ENCODE measurements around the gene CASZ1. TPM values are rescaled to one million over a fixed set of nuclear protein-coding genes. Genes with fewer than 3 reads are reported as not detected.

CASZ1 gene
- total RNA-seq, 1 donor from 2014 or later: 26.1 TPM

GRCh38 chr1:10691740-10692125 is 104.7 kb downstream of the CASZ1 start:
- H3K36me3 ChIP-seq (ENCODE audit: control insufficient read depth in 3 of 3, insufficient read depth in 3 of 3, low read length in 3 of 3): peaks cover 0 to 3% (median 0%) of the 10 kb centered on the region in 3 donors

GRCh38 chr1:10691075-10691739 is 105.2 kb downstream of the CASZ1 start:
- H3K9me3 ChIP-seq (ENCODE audit: control insufficient read depth in 3 of 3, low read length in 3 of 3): no peaks in the 10 kb centered on the region
- H3K27ac ChIP-seq (ENCODE audit: low read depth, low read length): no peak overlapping the region
- no peak overlapping the region for H3K9ac ChIP-seq (ENCODE audit: low read depth in 1 of 3, low read length in 3 of 3)
- H3K4me1 ChIP-seq (ENCODE audit: control insufficient read depth in 3 of 3, insufficient read depth in 3 of 3, low read length in 3 of 3): peaks cover 67 to 75% (median 73%) of the 10 kb centered on the region in 3 donors
- no peak overlapping the region for H3K4me3 ChIP-seq (ENCODE audit: low read length in 3 of 3)
- H3K27me3 ChIP-seq (ENCODE audit: control insufficient read depth in 3 of 3, insufficient read depth in 3 of 3, low read length in 3 of 3): no peaks in the 10 kb centered on the region
- peaks cover 0 to 3% (median 0%) of the 10 kb centered on the region in 3 donors for H3K36me3 ChIP-seq (ENCODE audit: control insufficient read depth in 3 of 3, insufficient read depth in 3 of 3, low read length in 3 of 3)

More at GRCh38 chr1:10691740-10692125, 104.7 kb downstream of the CASZ1 start:
- H3K4me1 ChIP-seq (ENCODE audit: control insufficient read depth in 3 of 3, insufficient read depth in 3 of 3, low read length in 3 of 3): peaks cover 67 to 75% (median 73%) of the 10 kb centered on the region in 3 donors
- no peak overlapping the region for H3K4me3 ChIP-seq (ENCODE audit: low read length in 3 of 3)
- H3K9me3 ChIP-seq (ENCODE audit: control insufficient read depth in 3 of 3, low read length in 3 of 3): no peaks in the 10 kb centered on the region
- peak overlapping the region in 1 of 3 donors; percentile 1 for H3K9ac ChIP-seq (ENCODE audit: low read depth in 1 of 3, low read length in 3 of 3)
- H3K27me3 ChIP-seq (ENCODE audit: control insufficient read depth in 3 of 3, insufficient read depth in 3 of 3, low read length in 3 of 3): no peaks in the 10 kb centered on the region
- no peak overlapping the region for H3K27ac ChIP-seq (ENCODE audit: low read depth, low read length)

GRCh38 chr1:10690484-10690883 is 106.0 kb downstream of the CASZ1 start:
- Histone ChIP-seq H3K27me3 (ENCODE audit: control insufficient read depth in 3 of 3, insufficient read depth in 3 of 3, low read length in 3 of 3) (no peaks in the 10 kb centered on the region), H3K4me3 (ENCODE audit: low read length in 3 of 3) (no peak overlapping the region), H3K9ac (ENCODE audit: low read depth in 1 of 3, low read length in 3 of 3) (peak overlapping the region in 1 of 3 donors; percentile 6), H3K4me1 (ENCODE audit: control insufficient read depth in 3 of 3, insufficient read depth in 3 of 3, low read length in 3 of 3) (peaks cover 67 to 75% (median 73%) of the 10 kb centered on the region in 3 donors), H3K36me3 (ENCODE audit: control insufficient read depth in 3 of 3, insufficient read depth in 3 of 3, low read length in 3 of 3) (peaks cover 0 to 3% (median 0%) of the 10 kb centered on the region in 3 donors), H3K9me3 (ENCODE audit: control insufficient read depth in 3 of 3, low read length in 3 of 3) (no peaks in the 10 kb centered on the region), H3K27ac (ENCODE audit: low read depth, low read length) (no peak overlapping the region)

- H3K9me3 ChIP-seq (ENCODE audit: control insufficient read depth in 3 of 3, low read length in 3 of 3): no peaks in the 10 kb centered on the region
- H3K9ac ChIP-seq (ENCODE audit: low read depth in 1 of 3, low read length in 3 of 3): peak overlapping the region in 1 of 3 donors; percentile 54
- H3K4me1 ChIP-seq (ENCODE audit: control insufficient read depth in 3 of 3, insufficient read depth in 3 of 3, low read length in 3 of 3): peaks cover 79 to 96% (median 92%) of the 10 kb centered on the region in 3 donors
- no peaks in the 10 kb centered on the region for H3K27me3 ChIP-seq (ENCODE audit: control insufficient read depth in 3 of 3, insufficient read depth in 3 of 3, low read length in 3 of 3)
- H3K4me3 ChIP-seq (ENCODE audit: low read length in 3 of 3): no peak overlapping the region
- peaks cover 0 to 3% (median 0%) of the 10 kb centered on the region in 3 donors for H3K36me3 ChIP-seq (ENCODE audit: control insufficient read depth in 3 of 3, insufficient read depth in 3 of 3, low read length in 3 of 3)
- no peak overlapping the region for H3K27ac ChIP-seq (ENCODE audit: low read depth, low read length)
Measured at GRCh38 chr1:10688409-10688786, 108.0 kb downstream of the CASZ1 start.

- Histone ChIP-seq H3K27me3 (ENCODE audit: control insufficient read depth in 3 of 3, insufficient read depth in 3 of 3, low read length in 3 of 3) (no peaks in the 10 kb centered on the region), H3K4me1 (ENCODE audit: control insufficient read depth in 3 of 3, insufficient read depth in 3 of 3, low read length in 3 of 3) (peaks cover 84 to 98% (median 94%) of the 10 kb centered on the region in 3 donors), H3K9ac (ENCODE audit: low read depth in 1 of 3, low read length in 3 of 3) (peak overlapping the region in 2 of 3 donors; percentile 50 to 54), H3K9me3 (ENCODE audit: control insufficient read depth in 3 of 3, low read length in 3 of 3) (no peaks in the 10 kb centered on the region), H3K4me3 (ENCODE audit: low read length in 3 of 3) (peak overlapping the region in 1 of 3 donors; percentile 35), H3K27ac (ENCODE audit: low read depth, low read length) (peak overlapping the region; percentile 54), H3K36me3 (ENCODE audit: control insufficient read depth in 3 of 3, insufficient read depth in 3 of 3, low read length in 3 of 3) (peaks cover 0 to 3% (median 0%) of the 10 kb centered on the region in 3 donors)
Measured at GRCh38 chr1:10687782-10688408, 108.6 kb downstream of the CASZ1 start.

- Histone ChIP-seq H3K27ac (ENCODE audit: low read depth, low read length) (peak overlapping the region; percentile 54), H3K4me1 (ENCODE audit: control insufficient read depth in 3 of 3, insufficient read depth in 3 of 3, low read length in 3 of 3) (peaks cover 86 to 98% (median 94%) of the 10 kb centered on the region in 3 donors)
Measured at GRCh38 chr1:10687251-10687651, 109.2 kb downstream of the CASZ1 start.

GRCh38 chr1:10686404-10687040 is 109.9 kb downstream of the CASZ1 start:
- peak overlapping the region; percentile 76 for H3K27ac ChIP-seq (ENCODE audit: low read depth, low read length)
- H3K9ac ChIP-seq (ENCODE audit: low read depth in 1 of 3, low read length in 3 of 3): peak overlapping the region in 2 of 3 donors; percentile 65 to 66
- H3K4me3 ChIP-seq (ENCODE audit: low read length in 3 of 3): peak overlapping the region in 1 of 3 donors; percentile 22
- no peaks in the 10 kb centered on the region for H3K27me3 ChIP-seq (ENCODE audit: control insufficient read depth in 3 of 3, insufficient read depth in 3 of 3, low read length in 3 of 3)
- peaks cover 83 to 96% (median 93%) of the 10 kb centered on the region in 3 donors for H3K4me1 ChIP-seq (ENCODE audit: control insufficient read depth in 3 of 3, insufficient read depth in 3 of 3, low read length in 3 of 3)
- H3K36me3 ChIP-seq (ENCODE audit: control insufficient read depth in 3 of 3, insufficient read depth in 3 of 3, low read length in 3 of 3): peaks cover 0 to 3% (median 0%) of the 10 kb centered on the region in 3 donors
- H3K9me3 ChIP-seq (ENCODE audit: control insufficient read depth in 3 of 3, low read length in 3 of 3): no peaks in the 10 kb centered on the region

More at GRCh38 chr1:10687251-10687651, 109.2 kb downstream of the CASZ1 start:
- Histone ChIP-seq H3K4me3 (ENCODE audit: low read length in 3 of 3) (no peak overlapping the region), H3K27me3 (ENCODE audit: control insufficient read depth in 3 of 3, insufficient read depth in 3 of 3, low read length in 3 of 3) (no peaks in the 10 kb centered on the region), H3K9ac (ENCODE audit: low read depth in 1 of 3, low read length in 3 of 3) (peak overlapping the region in 2 of 3 donors; percentile 45 to 54), H3K9me3 (ENCODE audit: control insufficient read depth in 3 of 3, low read length in 3 of 3) (no peaks in the 10 kb centered on the region), H3K36me3 (ENCODE audit: control insufficient read depth in 3 of 3, insufficient read depth in 3 of 3, low read length in 3 of 3) (peaks cover 0 to 3% (median 0%) of the 10 kb centered on the region in 3 donors)

- peaks cover 82 to 97% (median 94%) of the 10 kb centered on the region in 3 donors for H3K4me1 ChIP-seq (ENCODE audit: control insufficient read depth in 3 of 3, insufficient read depth in 3 of 3, low read length in 3 of 3)
- H3K4me3 ChIP-seq (ENCODE audit: low read length in 3 of 3): peak overlapping the region in 1 of 3 donors; percentile 22
- no peaks in the 10 kb centered on the region for H3K9me3 ChIP-seq (ENCODE audit: control insufficient read depth in 3 of 3, low read length in 3 of 3)
- peak overlapping the region; percentile 51 to 66 (median 65) for H3K9ac ChIP-seq (ENCODE audit: low read depth in 1 of 3, low read length in 3 of 3)
- H3K27ac ChIP-seq (ENCODE audit: low read depth, low read length): peak overlapping the region; percentile 76
- no peaks in the 10 kb centered on the region for H3K36me3 ChIP-seq (ENCODE audit: control insufficient read depth in 3 of 3, insufficient read depth in 3 of 3, low read length in 3 of 3)
- no peaks in the 10 kb centered on the region for H3K27me3 ChIP-seq (ENCODE audit: control insufficient read depth in 3 of 3, insufficient read depth in 3 of 3, low read length in 3 of 3)
Measured at GRCh38 chr1:10685808-10686403, 110.5 kb downstream of the CASZ1 start.

- H3K9me3 ChIP-seq (ENCODE audit: control insufficient read depth in 3 of 3, low read length in 3 of 3): no peaks in the 10 kb centered on the region
- peaks cover 78 to 96% (median 94%) of the 10 kb centered on the region in 3 donors for H3K4me1 ChIP-seq (ENCODE audit: control insufficient read depth in 3 of 3, insufficient read depth in 3 of 3, low read length in 3 of 3)
- H3K27ac ChIP-seq (ENCODE audit: low read depth, low read length): peak overlapping the region; percentile 76
- H3K27me3 ChIP-seq (ENCODE audit: control insufficient read depth in 3 of 3, insufficient read depth in 3 of 3, low read length in 3 of 3): no peaks in the 10 kb centered on the region
- H3K9ac ChIP-seq (ENCODE audit: low read depth in 1 of 3, low read length in 3 of 3): peak overlapping the region; percentile 51 to 66 (median 65)
- H3K4me3 ChIP-seq (ENCODE audit: low read length in 3 of 3): no peak overlapping the region
- H3K36me3 ChIP-seq (ENCODE audit: control insufficient read depth in 3 of 3, insufficient read depth in 3 of 3, low read length in 3 of 3): no peaks in the 10 kb centered on the region
Measured at GRCh38 chr1:10685196-10685807, 111.1 kb downstream of the CASZ1 start.
